ENCODE results near the gene INTS14.

INTS14 gene

GRCh38 chr15:65530318-65531111, 80.4 kb downstream of the INTS14 start, which contains the start of gene HACD3:
HACD3 (plus strand) TSS chr15:65530463; CDS start chr15:65530632, 169 bp downstream.
- DNase-seq (ENCODE audit: low read depth in 2 of 2), result peak; percentile 77 to 92

- no peak for DNase-seq (ENCODE audit: low read depth in 2 of 2)
Measured at GRCh38 chr15:65529762-65530317, 81.1 kb downstream of the INTS14 start.

All from stimulated activated CD4-positive, alpha-beta T cell treated with anti-CD3 and anti-CD28 coated beads, Interleukin-15, amount 100 ng/mL, for 48 hours (primary cell).